Endothelial cell of umbilical vein (primary cell): ENCODE measurements around the gene QDPR. TPM values are rescaled to one million over a fixed set of nuclear protein-coding genes. Genes with fewer than 3 reads are reported as not detected.

Source experiments
- BruUV-seq: library from RNA; stranded (reverse); fragments of 400-500 nt; replicated peaks from 2 replicates; lab custom pipeline; 2021; lab: Mats Ljungman, UMichigan
- CTCF ChIA-PET: fragments of 300-600, 350-600 bp; sonication (Branson Sonifier 250); formaldehyde crosslinking; loops from one replicate; lab custom pipeline; 2021; ENCODE audit warnings: antibody characterized with exemption, inconsistent platforms; lab: Charles Lee
- POLR2A ChIA-PET: fragments of 300-600, 350-600 bp; sonication (Branson Sonifier 250); formaldehyde crosslinking; loops from one replicate; lab custom pipeline; 2021; ENCODE audit warnings: antibody characterized with exemption, inconsistent platforms; lab: Charles Lee
- DNase-seq: peaks from one replicate; pipeline ENCODE4 v3.0.0-alpha.2; 2011; ENCODE audit warnings: low read depth, low spot score
- FAIRE-seq: peaks from 2 replicates; lab custom pipeline; 2011; peaks lifted over from hg19 to GRCh38; lab: Jason Lieb, UNC
- H2AFZ ChIP-seq: 2 replicates; pipeline ENCODE4 v1.6.0; 2012; ENCODE audit warnings: low read depth, low read length, control low read depth, inconsistent platforms
- H3K27ac ChIP-seq: 2 replicates; pipeline ENCODE4 v1.5.1; 2011; ENCODE audit warnings: low read depth, mild to moderate bottlenecking, control low read depth, low read length, moderate library complexity; ENCODE audit not compliant: insufficient read depth
- H3K27me3 ChIP-seq, 2 experiments: 2 replicates each; pipeline versions ENCODE4 v1.6.0 to v1.6.1; 2011; ENCODE audit warnings: low read length in 2 of 2, mixed read lengths in 1 of 2; ENCODE audit not compliant: control insufficient read depth in 2 of 2, insufficient read depth in 2 of 2
- H3K36me3 ChIP-seq, 2 experiments: 2 replicates in 1 of 2; 3 replicates in 1 of 2; pipeline ENCODE4 v1.5.1; 2011; ENCODE audit warnings: low read length in 2 of 2, mild to moderate bottlenecking in 1 of 2, moderate library complexity in 1 of 2; ENCODE audit not compliant: control insufficient read depth in 2 of 2, insufficient read depth in 2 of 2; ENCODE audit errors: extremely low read depth in 1 of 2
- H3K4me1 ChIP-seq: 3 replicates; pipeline ENCODE4 v1.5.1; 2011; ENCODE audit warnings: mild to moderate bottlenecking, low read length; ENCODE audit not compliant: control insufficient read depth, insufficient read depth; ENCODE audit errors: extremely low read depth
- H3K4me2 ChIP-seq: 2 replicates; pipeline ENCODE4 v1.6.1; 2011; ENCODE audit warnings: low read length, control low read depth, mixed read lengths; ENCODE audit not compliant: insufficient read depth
- H3K4me3 ChIP-seq, 3 experiments: fragments of 200-600 bp in 1 of 3; sonication (generic), shearing (Covaris generic) in 1 of 3; replicated peaks in 1 of 3; 2 replicates each; pipeline ENCODE4 v1.5.1; 2011 to 2016; ENCODE audit warnings: control low read depth in 3 of 3, low read length in 3 of 3, mild to moderate bottlenecking in 2 of 3, inconsistent platforms in 1 of 3, low read depth in 1 of 3, moderate library complexity in 1 of 3; ENCODE audit not compliant: insufficient read depth in 1 of 3
- H3K79me2 ChIP-seq: 2 replicates; pipeline ENCODE4 v1.6.0; 2012; ENCODE audit warnings: low read length, inconsistent platforms; ENCODE audit not compliant: control insufficient read depth, insufficient read depth
- H3K9ac ChIP-seq: replicated peaks from 2 replicates; pipeline ENCODE3; 2011; ENCODE audit warnings: low read length, control low read depth; ENCODE audit not compliant: insufficient read depth; ENCODE audit errors: extremely low read depth
- H3K9me1 ChIP-seq: replicated peaks from 3 replicates; pipeline ENCODE4 v1.6.0; 2011; ENCODE audit warnings: mild to moderate bottlenecking, low read length; ENCODE audit not compliant: control insufficient read depth, insufficient read depth; ENCODE audit errors: extremely low read depth
- H3K9me3 ChIP-seq: replicated peaks from 2 replicates; pipeline ENCODE4 v1.5.1; 2012; ENCODE audit warnings: low read length, inconsistent platforms; ENCODE audit not compliant: control insufficient read depth, insufficient read depth
- H4K20me1 ChIP-seq: replicated peaks from 2 replicates; pipeline ENCODE3; 2011; ENCODE audit warnings: mild to moderate bottlenecking, low read length; ENCODE audit not compliant: control insufficient read depth, insufficient read depth; ENCODE audit errors: extremely low read depth
- CTCF ChIP-seq, 2 donors: IDR thresholded peaks; 1 replicate in 1 of 2; 2 replicates in 1 of 2; pipeline ENCODE4 v1.5.1; 2011; ENCODE audit warnings: low read length in 2 of 2, mild to moderate bottlenecking in 2 of 2, moderate library complexity in 2 of 2, control low read depth in 1 of 2, inconsistent platforms in 1 of 2, low read depth in 1 of 2; ENCODE audit not compliant: insufficient read depth in 1 of 2; ENCODE audit errors: extremely low read depth in 1 of 2
- EZH2 ChIP-seq: IDR thresholded peaks from 2 replicates; pipeline ENCODE4 v1.6.1; 2012; ENCODE audit warnings: borderline replicate concordance, low read depth, mild to moderate bottlenecking, moderate library complexity, low read length, inconsistent platforms; ENCODE audit not compliant: severe bottlenecking
- FOS ChIP-seq: IDR thresholded peaks from 2 replicates; pipeline ENCODE4 v1.6.1; 2011; ENCODE audit warnings: mild to moderate bottlenecking, low read length, moderate library complexity, borderline replicate concordance; ENCODE audit not compliant: insufficient read depth
- GATA2 ChIP-seq: IDR thresholded peaks from 2 replicates; pipeline ENCODE4 v1.7.0; 2011; ENCODE audit warnings: low read depth, mild to moderate bottlenecking, moderate library complexity, mixed read lengths, low read length; ENCODE audit not compliant: insufficient read length, insufficient read depth
- JUN ChIP-seq: IDR thresholded peaks from 2 replicates; pipeline ENCODE4 v1.6.1; 2011; ENCODE audit warnings: borderline replicate concordance, low read depth; ENCODE audit not compliant: insufficient read length, insufficient read depth
- MAX ChIP-seq: IDR thresholded peaks from 2 replicates; pipeline ENCODE4 v1.6.1; 2011; ENCODE audit not compliant: insufficient read depth, insufficient read length
- MYC ChIP-seq: IDR thresholded peaks from one replicate; pipeline ENCODE4 v1.6.1; 2011; ENCODE audit warnings: mild to moderate bottlenecking, low read depth, low read length
- POLR2A ChIP-seq: IDR thresholded peaks from 2 replicates; pipeline ENCODE4 v1.6.1; 2012; ENCODE audit warnings: low read depth, mild to moderate bottlenecking, control low read depth, low read length
- POLR2AphosphoS5 ChIP-seq: IDR thresholded peaks from 2 replicates; pipeline ENCODE4 v1.6.1; 2012; ENCODE audit warnings: low read depth, mild to moderate bottlenecking, control low read depth, low read length, moderate library complexity; ENCODE audit not compliant: insufficient read depth
- dilution Hi-C: fragments of 300-500 bp; cut with MboI; formaldehyde crosslinking; loops from one replicate; pipeline ENCODE4 v1.15.0; 2019; ENCODE audit warnings: low sequenced_read_pairs; ENCODE audit not compliant: extremely low pct_ligation_motif_present
- intact Hi-C: fragments of 100-400 bp; cut with micrococcal nuclease; formaldehyde crosslinking; loops from one replicate; pipeline ENCODE4 v1.10.0; 2022
- polyA plus RNA-seq, 4 experiments: library from polyadenylated mRNA; depleted of rRNA in 3 of 4; stranded (reverse) in 3 of 4; unstranded in 1 of 4; fragments of >200 nt; gene quantifications; 2 replicates each; pipeline versions ENCODE4 v1.2.1 to v1.2.3, GENCODE V29; 2011 to 2012; ENCODE audit warnings: missing spikeins in 1 of 4
- total RNA-seq: library from RNA; stranded (reverse); gene quantifications from 2 replicates; pipeline ENCODE4 v1.2.3, GENCODE V29; 2021

Gene QDPR
- total and polyA plus RNA-seq, 2 donors (not counting 3 experiments of a cell fraction or from before 2014, with no cell fraction given), result 20.5 to 20.9 TPM

- CTCF ChIA-PET, result interaction anchor here (1.0 kb wide), 1 partner anchor 13 kb away, joined by 3 read pairs; no protein-coding TSS in a partner anchor
These were observed 74.5 kb downstream of the QDPR start for GRCh38 chr4:17437396-17437795.

More at GRCh38 chr4:17437396-17437795, 74.5 kb downstream of the QDPR start:
- Histone ChIP-seq H3K79me2 (no peaks in the 10 kb centered on the region), H4K20me1 (no peaks in the 10 kb centered on the region), H2AFZ (no peak overlapping the region), H3K4me3 (no peak overlapping the region), H3K9ac (no peak overlapping the region), H3K4me2 (no peak overlapping the region), H3K9me1 (no peaks in the 10 kb centered on the region), H3K36me3 (no peaks in the 10 kb centered on the region), H3K4me1 (no peaks in the 10 kb centered on the region), H3K9me3 (no peaks in the 10 kb centered on the region), H3K27ac (no peak overlapping the region), H3K27me3 (no peaks in the 10 kb centered on the region)
- TF ChIP-seq MYC (no peak), CTCF (IDR thresholded peaks at IDR 0.05; ENCODE audit: extremely low read depth in 1 of 2, insufficient read depth in 1 of 2, low read depth in 1 of 2, low read length in 2 of 2) (no peak), JUN (no peak), MAX (no peak), FOS (no peak), POLR2A (no peak), GATA2 (no peak), POLR2AphosphoS5 (no peak), EZH2 (no peak)
- BruUV-seq, result no TSS peak
- FAIRE-seq (no peak), DNase-seq (no peak)
- dilution Hi-C loops (no loop called here), intact Hi-C loops (no loop called here)
- POLR2A ChIA-PET, result no interaction called here
